Psoas muscle (tissue), 8 donors: ENCODE measurements around the gene SCN3A. TPM values are rescaled to one million over a fixed set of nuclear protein-coding genes. Genes with fewer than 3 reads are reported as not detected.

ENCODE experiments used
- ATAC-seq, 4 donors: fragments of 200-7000 bp; cut with Tn5 transposase; one replicate each; pipeline ENCODE4 v1.9.1; 2020; ENCODE audit warnings: moderate library complexity in 3 of 4, mild to moderate bottlenecking in 2 of 4
- DNase-seq, 2 donors: peaks; one replicate each; pipeline ENCODE4 v3.0.0-alpha.2; 2020
- H3K27ac ChIP-seq: fragments of 200-600 bp; one replicate; pipeline ENCODE4 v1.8.0; 2022
- H3K27me3 ChIP-seq, 3 donors: fragments of 200-600 bp in 1 of 3; one replicate each; pipeline versions ENCODE4 v1.6.1 to v1.8.0; 2013 to 2022; ENCODE audit warnings: low read length in 2 of 3, mild to moderate bottlenecking in 2 of 3, moderate library complexity in 1 of 3; ENCODE audit not compliant: insufficient read depth in 3 of 3
- H3K36me3 ChIP-seq, 2 donors: fragments of 200-600 bp in 1 of 2; one replicate each; pipeline versions ENCODE4 v1.6.1 to v1.8.0; 2013 to 2022; ENCODE audit warnings: low read depth in 1 of 2, mild to moderate bottlenecking in 1 of 2, moderate library complexity in 1 of 2; ENCODE audit not compliant: insufficient read depth in 1 of 2
- H3K4me1 ChIP-seq: fragments of 200-600 bp; one replicate; pipeline ENCODE4 v1.8.0; 2022
- H3K4me3 ChIP-seq: fragments of 200-600 bp; one replicate; pipeline ENCODE4 v1.8.0; 2022; ENCODE audit warnings: mild to moderate bottlenecking
- H3K9me3 ChIP-seq: fragments of 200-600 bp; one replicate; pipeline ENCODE4 v1.8.0; 2022
- WGBS, 3 donors: extraction: QIAGEN DNeasy Blood & Tissue Kit; methylation state at CpG; one replicate each; pipeline versions ENCODE4 v1.1.6 to v1.1.7; 2013; 5-methylcytosine and 5-hydroxymethylcytosine counted together
- intact Hi-C, 2 donors: fragments of 100-400 bp; cut with DNase I; formaldehyde crosslinking; loops; one replicate each; pipeline versions ENCODE4 v1.11.0 to v1.14.2; 2022
- polyA plus RNA-seq, 3 donors: library from polyadenylated mRNA; stranded (reverse); fragments of 200-250 nt; gene quantifications; one replicate each; pipeline ENCODE4 v1.2.3, GENCODE V29; 2013
- total RNA-seq, 4 donors: library from RNA; stranded (reverse); fragmentation: NEBNext Ultra II Directional in 2 of 4; extraction: Animal tissue kit (Norgen Biotek cat#: 25700) in 2 of 4; gene quantifications; one replicate each; pipeline versions ENCODE4 v1.2.1 to v1.2.4, GENCODE V29; 2021 to 2023
- TF ChIP-seq, protein P1 (sequence below): fragments of 200-600 bp; IDR thresholded peaks from one replicate; pipeline ENCODE4 v1.8.0; 2022; ENCODE audit warnings: antibody characterized with exemption
- donor health status: healthy with polysubstance abuse.
- donor health status: DM: no; HTN: no; CAD: no; lungs with moderate emphysema.
- donor health status: Bipolar disorder and iron deficiency.
- donor health status: healthy.
- donor health status: DM: yes; HTN: yes; CAD: no.
- donor health status: DM: no; HTN: no; CAD: no.
- donor health status: DM: no; HTN: no; CAD: no.
- donor health status: DM: yes; HTN: yes; CAD: no.

The SCN3A gene
- total and polyA plus RNA-seq, 7 donors = 0.10 to 1.7 (median 0.58) TPM

DNA sequence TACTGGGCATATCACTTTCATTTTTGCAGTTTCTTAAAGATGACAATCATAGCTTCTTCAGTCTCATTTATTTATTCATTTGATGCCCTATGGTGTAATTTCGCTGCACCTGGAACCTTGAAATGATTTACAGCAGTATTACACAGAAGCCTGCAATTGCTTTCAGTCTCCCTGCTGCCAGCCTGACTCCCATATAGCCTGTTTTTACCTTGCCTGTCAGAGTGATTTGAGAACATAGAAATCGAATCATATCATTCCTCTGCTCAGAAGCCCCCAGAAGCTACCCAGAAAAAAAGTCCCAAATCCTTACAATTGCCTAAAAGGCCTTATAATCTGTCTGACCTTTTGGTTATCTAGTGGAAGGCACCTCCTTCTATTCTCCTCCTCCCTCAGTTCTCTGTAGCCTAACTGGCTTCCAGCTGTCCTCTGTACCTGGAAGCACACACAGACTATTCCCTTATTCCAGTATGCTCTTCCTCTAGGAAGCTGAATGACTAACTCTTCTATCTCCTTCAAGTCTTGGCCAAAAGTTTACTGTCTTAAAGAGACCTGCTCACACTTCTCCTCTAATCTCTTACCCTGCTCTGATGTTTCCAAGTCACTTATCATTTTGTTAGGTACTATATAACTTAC lies 12.6 kb downstream of the SCN3A start:
- DNase-seq = no peak
- ATAC-seq = no peak
- Histone ChIP-seq H3K36me3 (no peaks in the 10 kb centered on the region), H3K27ac (no peak overlapping the region), H3K27me3 (no peaks in the 10 kb centered on the region), H3K4me1 (no peaks in the 10 kb centered on the region), H3K9me3 (no peaks in the 10 kb centered on the region), H3K4me3 (no peak overlapping the region)
- TF ChIP-seq, protein P1, sequence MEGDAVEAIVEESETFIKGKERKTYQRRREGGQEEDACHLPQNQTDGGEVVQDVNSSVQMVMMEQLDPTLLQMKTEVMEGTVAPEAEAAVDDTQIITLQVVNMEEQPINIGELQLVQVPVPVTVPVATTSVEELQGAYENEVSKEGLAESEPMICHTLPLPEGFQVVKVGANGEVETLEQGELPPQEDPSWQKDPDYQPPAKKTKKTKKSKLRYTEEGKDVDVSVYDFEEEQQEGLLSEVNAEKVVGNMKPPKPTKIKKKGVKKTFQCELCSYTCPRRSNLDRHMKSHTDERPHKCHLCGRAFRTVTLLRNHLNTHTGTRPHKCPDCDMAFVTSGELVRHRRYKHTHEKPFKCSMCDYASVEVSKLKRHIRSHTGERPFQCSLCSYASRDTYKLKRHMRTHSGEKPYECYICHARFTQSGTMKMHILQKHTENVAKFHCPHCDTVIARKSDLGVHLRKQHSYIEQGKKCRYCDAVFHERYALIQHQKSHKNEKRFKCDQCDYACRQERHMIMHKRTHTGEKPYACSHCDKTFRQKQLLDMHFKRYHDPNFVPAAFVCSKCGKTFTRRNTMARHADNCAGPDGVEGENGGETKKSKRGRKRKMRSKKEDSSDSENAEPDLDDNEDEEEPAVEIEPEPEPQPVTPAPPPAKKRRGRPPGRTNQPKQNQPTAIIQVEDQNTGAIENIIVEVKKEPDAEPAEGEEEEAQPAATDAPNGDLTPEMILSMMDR = no peak
- intact Hi-C loops = no loop called here
- WGBS, 3 donors = 34 to 41% (median 37%) methylated on average over 2 of the region's 2 CpGs

DNA sequence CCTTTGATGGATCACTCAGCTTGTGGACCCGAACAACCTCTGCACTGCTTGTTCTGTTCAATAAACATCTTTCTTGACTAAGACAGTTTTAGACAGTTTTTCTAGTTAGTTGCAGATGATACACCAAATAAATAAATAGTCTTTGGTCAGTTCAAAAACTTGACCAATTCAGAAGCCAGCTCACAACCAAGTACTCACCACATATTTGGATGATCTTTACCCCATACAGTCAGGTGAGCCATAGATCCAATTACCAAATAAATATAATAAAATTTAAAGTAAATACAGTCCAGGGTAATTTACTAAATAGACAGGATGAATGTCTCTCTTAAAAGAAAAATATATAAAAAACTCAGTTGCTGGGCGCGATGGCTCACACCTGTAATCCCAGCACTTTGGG lies 18.2 kb downstream of the SCN3A start:
- Histone ChIP-seq H3K4me1 (no peaks in the 10 kb centered on the region), H3K4me3 (no peak overlapping the region), H3K27me3 (no peaks in the 10 kb centered on the region), H3K36me3 (no peaks in the 10 kb centered on the region), H3K9me3 (no peaks in the 10 kb centered on the region), H3K27ac (no peak overlapping the region)
- 84 to 94% (median 93%) methylated on average over 3 of the region's 3 CpGs for WGBS, 3 donors
- no peak for ATAC-seq
- TF ChIP-seq, protein P1 = no peak
- intact Hi-C loops = no loop called here
- DNase-seq = no peak

DNA sequence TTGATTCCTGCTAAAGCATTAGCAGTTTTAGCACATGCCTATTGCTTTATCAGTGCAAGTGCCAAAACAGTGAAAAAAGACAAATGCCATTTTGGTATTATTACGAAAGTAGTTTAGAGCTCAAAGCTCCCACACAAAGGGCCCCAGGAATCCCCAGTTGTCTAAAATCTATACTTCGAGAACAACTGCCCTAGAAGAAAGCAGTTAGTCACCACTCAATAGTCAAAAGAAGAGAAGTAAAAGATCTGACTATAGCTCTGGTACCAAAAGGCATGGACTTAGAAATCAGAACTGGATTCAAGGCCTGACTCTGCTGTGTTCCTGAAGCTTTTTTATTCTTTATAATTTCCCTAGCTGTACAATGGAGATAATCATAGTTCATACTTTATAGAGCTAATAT lies 21.8 kb downstream of the SCN3A start:
- 79 to 97% (median 81%) methylated on average over 2 of the region's 2 CpGs for WGBS, 3 donors

DNA sequence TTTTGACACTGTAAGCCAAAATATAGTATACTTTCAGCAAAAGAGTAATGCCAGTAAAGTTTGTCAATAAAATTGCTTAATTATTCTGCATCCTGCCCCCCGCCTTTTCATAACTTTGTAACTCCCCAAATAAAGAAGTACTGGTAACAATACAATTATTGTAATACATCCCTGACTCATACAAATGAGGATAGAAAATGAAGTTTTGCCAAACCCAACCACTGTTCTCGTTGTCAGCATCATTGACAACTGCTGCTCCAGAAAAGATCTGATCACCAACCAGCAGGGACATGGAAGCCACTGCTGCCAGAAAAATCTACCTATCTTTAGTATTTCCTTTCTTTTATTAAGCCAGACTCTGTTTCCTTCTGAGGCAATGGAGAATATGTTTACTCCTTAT lies 27.1 kb downstream of the SCN3A start:
- Histone ChIP-seq H3K36me3 (no peaks in the 10 kb centered on the region), H3K4me1 (no peaks in the 10 kb centered on the region), H3K27ac (no peak overlapping the region), H3K27me3 (peaks cover 0 to 5% (median 0%) of the 10 kb centered on the region in 3 donors), H3K4me3 (no peak overlapping the region), H3K9me3 (no peaks in the 10 kb centered on the region)
- DNase-seq = no peak
- TF ChIP-seq, protein P1 = no peak
- no peak for ATAC-seq
- intact Hi-C loops = no loop called here
- 62 to 67% (median 66%) methylated on average over 2 of the region's 2 CpGs for WGBS, 3 donors

More for the DNA sequence above, 21.8 kb downstream of the SCN3A start:
- intact Hi-C loops = no loop called here
- Histone ChIP-seq H3K4me3 (no peak overlapping the region), H3K4me1 (no peaks in the 10 kb centered on the region), H3K9me3 (no peaks in the 10 kb centered on the region), H3K36me3 (no peaks in the 10 kb centered on the region), H3K27ac (no peak overlapping the region), H3K27me3 (peaks cover 0 to 5% (median 0%) of the 10 kb centered on the region in 3 donors)
- TF ChIP-seq, protein P1 = no peak
- no peak for DNase-seq
- no peak for ATAC-seq

DNA sequence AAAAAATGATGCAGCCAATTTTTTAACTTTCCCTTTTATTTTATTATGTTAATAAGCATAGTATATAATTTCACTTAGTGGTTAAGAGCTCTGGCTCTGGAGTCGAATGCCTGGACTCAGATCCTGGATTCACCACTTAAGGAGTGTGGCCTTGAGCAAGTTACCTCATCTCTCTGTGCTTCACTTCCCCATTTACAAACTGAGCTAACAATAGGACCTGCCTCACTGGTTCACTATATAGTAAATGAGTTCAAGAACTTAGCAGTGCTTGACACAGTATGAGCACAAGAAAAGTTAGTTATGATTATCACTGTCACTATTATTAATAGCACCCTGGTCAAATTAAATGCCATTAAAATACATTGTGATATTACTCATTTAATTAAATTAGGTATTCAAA lies 30.6 kb downstream of the SCN3A start:
- Histone ChIP-seq H3K27ac (no peak overlapping the region), H3K4me1 (no peaks in the 10 kb centered on the region), H3K4me3 (no peak overlapping the region), H3K9me3 (no peaks in the 10 kb centered on the region), H3K36me3 (no peaks in the 10 kb centered on the region), H3K27me3 (no peaks in the 10 kb centered on the region)
- WGBS, 3 donors = 59 to 73% (median 64%) methylated on average over 1 of the region's 1 CpG
- intact Hi-C loops = no loop called here
- ATAC-seq = no peak
- DNase-seq = no peak
- TF ChIP-seq, protein P1 = no peak
